GM21381 (cell line): ENCODE results near the gene HOOK2.
"Not testable (repeated sequence)": the region's sequence is repeated elsewhere in the genome, so short reads cannot be mapped to it uniquely, and the experiment has no call there.

Source experiments
- ATAC-seq: cut with Tn5 transposase; IDR thresholded peaks from one replicate; pipeline ENCODE4 v1.9.1; 2021; ENCODE audit warnings: mild to moderate bottlenecking, moderate library complexity; ENCODE audit not compliant: unreplicated experiment

The HOOK2 gene

DNA sequence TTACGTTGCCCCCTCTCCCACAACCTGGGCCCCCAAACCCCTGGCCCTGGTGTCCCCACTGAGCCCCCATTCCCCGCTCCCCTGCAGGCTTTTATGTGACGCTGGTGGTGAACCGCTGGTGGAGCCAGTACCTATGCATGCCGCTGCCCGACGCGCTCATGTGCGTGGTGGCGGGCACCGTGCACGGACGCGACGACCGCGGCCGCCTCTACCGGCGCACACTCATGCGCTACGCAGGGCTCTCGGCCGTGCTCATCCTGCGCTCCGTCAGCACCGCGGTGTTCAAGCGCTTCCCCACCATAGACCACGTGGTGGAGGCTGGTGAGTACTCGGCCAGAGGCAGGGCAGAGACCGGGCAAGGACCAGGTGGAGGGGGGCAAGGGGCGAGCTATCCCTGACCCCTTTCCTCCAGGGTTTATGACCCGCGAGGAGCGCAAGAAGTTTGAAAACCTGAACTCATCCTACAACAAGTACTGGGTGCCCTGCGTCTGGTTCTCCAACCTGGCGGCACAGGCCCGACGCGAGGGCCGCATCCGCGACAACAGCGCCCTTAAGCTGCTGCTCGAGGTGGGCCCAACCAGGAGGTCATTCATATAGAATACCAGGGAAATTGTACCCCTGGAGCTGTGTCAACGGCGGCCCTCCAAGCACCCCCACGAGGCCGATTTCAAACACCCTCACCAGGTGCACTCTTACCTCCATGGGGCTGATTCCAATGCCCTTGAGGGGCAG is 20.7 kb downstream of the HOOK2 start:
- ATAC-seq = no peak

- no peak for ATAC-seq
Observed at GRCh38 chr19:12752056-12752781, 23.1 kb downstream of the HOOK2 start.

GRCh38 chr19:12751635-12752034 is 23.7 kb downstream of the HOOK2 start, which contains the start of gene BEST2:
Gene BEST2, plus strand, starts transcription at chr19:12751791. Its CDS starts 802 bp downstream, at chr19:12752593.
- no peak for ATAC-seq

DNA sequence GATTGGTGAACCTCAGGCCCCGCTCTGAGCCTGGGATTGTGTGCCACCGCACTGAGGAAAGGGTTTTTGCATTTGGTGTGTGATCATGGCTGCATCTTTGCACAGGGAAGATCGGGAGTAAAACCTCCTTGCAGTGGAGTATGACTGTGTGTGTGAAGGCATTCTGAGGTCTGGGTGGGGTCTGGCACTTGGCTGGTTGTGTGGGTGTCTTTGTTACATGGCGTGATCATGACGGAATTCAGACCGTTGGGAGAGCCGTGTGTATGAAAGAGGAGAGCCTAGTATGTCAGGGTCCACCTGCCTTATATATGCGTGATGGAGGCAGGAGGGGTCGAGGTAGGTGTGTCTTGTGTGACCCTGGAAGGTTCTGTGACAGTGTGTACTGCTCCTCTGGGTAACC is 24.5 kb downstream of the HOOK2 start:
- ATAC-seq = no peak

GRCh38 chr19:12749938-12750521 is 25.3 kb downstream of the HOOK2 start:
- no peak for ATAC-seq

- no peak for ATAC-seq
Observed at GRCh38 chr19:12748489-12748888, 26.9 kb downstream of the HOOK2 start.

DNA sequence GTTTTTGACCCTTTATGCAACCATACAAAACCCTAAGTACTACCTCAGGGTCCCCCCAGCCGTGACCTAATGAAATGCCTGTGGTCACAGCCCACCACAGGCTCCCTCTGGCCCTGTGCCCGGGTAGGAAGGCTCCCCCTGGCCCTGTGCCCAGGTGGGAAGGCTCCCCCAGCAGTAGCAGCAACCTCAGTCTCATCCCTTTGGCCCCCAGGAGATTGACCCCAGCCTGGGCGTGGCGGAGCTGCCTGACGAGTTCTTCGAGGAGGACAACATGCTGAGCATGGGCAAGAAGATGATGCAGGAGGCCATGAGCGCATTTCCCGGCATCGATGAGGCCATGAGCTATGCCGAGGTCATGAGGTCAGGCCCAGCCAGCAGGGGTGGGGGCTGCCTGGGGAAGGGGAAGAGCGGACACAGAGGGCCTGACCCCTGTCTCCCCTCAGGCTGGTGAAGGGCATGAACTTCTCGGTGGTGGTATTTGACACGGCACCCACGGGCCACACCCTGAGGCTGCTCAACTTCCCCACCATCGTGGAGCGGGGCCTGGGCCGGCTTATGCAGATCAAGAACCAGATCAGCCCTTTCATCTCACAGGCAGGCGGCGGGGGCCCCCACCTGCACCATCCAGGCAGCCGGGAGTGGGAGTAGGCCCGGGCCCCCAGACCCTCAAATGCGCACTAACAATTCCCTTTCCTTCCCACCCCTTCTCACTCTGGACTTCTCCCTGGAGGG is 30.0 kb downstream of the HOOK2 start:
- ATAC-seq = no peak

GRCh38 chr19:12737835-12738351 is 37.5 kb downstream of the HOOK2 start:
- no peak for ATAC-seq

DNA sequence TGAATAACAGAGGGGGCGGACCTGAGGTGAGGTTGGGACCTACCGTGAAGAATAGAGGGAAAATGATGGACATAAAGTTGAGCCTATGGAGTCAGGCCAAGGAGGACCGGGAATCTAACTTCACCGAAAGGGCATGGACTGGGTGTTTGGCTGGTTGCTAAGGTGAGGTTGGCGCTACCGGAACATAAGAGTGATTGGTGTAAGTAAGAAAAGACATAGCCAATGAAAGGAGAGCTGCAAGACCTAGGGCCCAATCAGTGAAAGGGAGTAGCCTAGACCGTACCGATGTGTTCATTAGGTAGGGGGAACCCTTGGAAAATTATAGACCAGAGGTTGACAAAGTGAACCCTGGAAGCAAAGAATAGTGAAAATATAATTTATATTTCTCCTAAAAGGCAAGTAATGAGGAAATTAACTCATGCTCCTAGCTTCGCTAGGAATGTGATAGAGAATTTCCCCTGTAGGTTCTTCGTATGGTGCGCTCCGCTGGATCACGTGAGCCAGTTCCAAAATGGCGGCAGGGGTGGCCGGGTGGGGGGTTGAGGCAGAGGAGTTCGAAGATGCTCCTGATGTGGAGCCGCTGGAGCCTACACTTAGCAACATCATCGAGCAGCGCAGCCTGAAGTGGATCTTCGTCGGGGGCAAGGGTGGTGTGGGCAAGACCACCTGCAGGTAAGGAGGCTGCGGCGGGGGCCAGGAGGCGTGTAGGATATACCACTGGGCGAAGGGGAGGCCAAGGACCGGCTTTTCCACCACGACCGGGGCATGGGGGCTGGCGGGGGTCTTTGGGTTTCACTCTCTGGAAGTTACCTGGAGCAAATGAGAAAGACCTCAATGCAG is 38.1 kb downstream of the HOOK2 start, which contains the start of gene GET3:
Gene GET3, plus strand, starts transcription at position 503 of the 840 bp plus-strand sequence. Its CDS starts 9 bp downstream, at position 512.
- ATAC-seq = peak; percentile 70

- ATAC-seq = no peak
Observed at GRCh38 chr19:12733369-12734214, 41.8 kb downstream of the HOOK2 start.

- no peak for ATAC-seq
Observed at GRCh38 chr19:12731337-12731736, 44.0 kb downstream of the HOOK2 start.

GRCh38 chr19:12730064-12730463 is 45.3 kb downstream of the HOOK2 start:
- ATAC-seq = no peak

- no peak for ATAC-seq
Observed at GRCh38 chr19:12727745-12728433, 47.5 kb downstream of the HOOK2 start.

GRCh38 chr19:12726988-12727316 is 48.4 kb downstream of the HOOK2 start:
- no peak for ATAC-seq

- not testable (repeated sequence) for ATAC-seq
Observed at GRCh38 chr19:12725612-12726011, 49.7 kb downstream of the HOOK2 start.

DNA sequence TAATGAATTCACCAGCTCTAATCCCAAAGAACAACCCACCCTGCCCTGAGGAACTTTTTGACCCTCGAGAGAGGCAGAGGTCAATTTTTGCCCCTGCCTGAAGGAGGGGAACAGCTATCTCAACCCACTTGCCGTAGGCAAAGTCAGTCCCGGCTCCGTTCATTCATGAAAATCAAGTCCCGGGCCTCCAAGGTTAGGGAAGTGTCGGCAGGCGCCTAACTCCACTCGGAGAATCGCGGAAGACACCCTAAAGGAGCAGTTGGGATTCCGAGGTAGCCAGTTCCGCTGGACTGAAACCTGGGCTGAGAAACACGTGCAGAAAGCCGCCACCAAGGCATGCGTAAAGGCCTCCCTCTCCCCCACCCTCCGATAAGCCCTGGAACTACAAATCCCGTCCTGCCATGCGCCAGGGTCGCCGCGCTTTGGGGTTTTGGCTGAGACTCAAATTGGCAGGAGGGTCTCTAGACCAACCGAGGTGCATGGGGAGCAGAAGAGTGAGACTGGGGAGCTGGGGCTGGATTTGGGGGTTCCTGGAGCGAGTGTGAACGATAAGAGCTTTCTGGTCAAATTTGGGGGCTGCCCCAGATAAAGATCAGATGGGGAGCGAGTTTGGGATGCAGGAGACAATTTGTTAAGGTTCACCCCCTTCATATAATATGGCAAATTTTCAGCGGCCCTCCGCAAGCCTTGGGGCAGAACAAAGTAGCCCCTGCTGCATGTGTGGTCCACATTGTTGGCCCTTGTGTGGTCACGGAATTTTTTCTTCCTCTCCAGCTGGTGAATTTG is 51.5 kb downstream of the HOOK2 start, which contains the start of gene TNPO2:
Gene TNPO2, minus strand, starts transcription at position 292 of the 786 bp plus-strand sequence. CDS start 2,955 bp downstream, outside the sequence.
- no peak for ATAC-seq

- no peak for ATAC-seq
Observed at GRCh38 chr19:12723381-12723640, 52.0 kb downstream of the HOOK2 start.
